Urinary bladder (tissue), 4 donors: ENCODE results near the gene FUBP3. TPM values are rescaled to one million over a fixed set of nuclear protein-coding genes. Genes with fewer than 3 reads are reported as not detected.

Source experiments
- DNase-seq: peaks from one replicate; pipeline ENCODE4 v3.0.0-alpha.2; 2015; ENCODE audit errors: extremely low spot score
- H3K27ac ChIP-seq: one replicate; pipeline ENCODE4 v1.5.1; 2013; ENCODE audit warnings: low read depth, mild to moderate bottlenecking, moderate library complexity
- H3K36me3 ChIP-seq: one replicate; pipeline ENCODE4 v1.6.1; 2013; ENCODE audit warnings: mild to moderate bottlenecking, moderate library complexity; ENCODE audit not compliant: insufficient read depth
- H3K4me1 ChIP-seq: one replicate; pipeline ENCODE4 v1.6.1; 2013; ENCODE audit warnings: mild to moderate bottlenecking, moderate library complexity; ENCODE audit not compliant: insufficient read depth
- H3K4me3 ChIP-seq: one replicate; pipeline ENCODE4 v1.5.1; 2013; ENCODE audit warnings: low read depth, low read length
- WGBS: extraction: QIAGEN DNeasy Blood & Tissue Kit; methylation state at CpG from one replicate; pipeline ENCODE4 v1.1.7; 2013; 5-methylcytosine and 5-hydroxymethylcytosine counted together
- polyA plus RNA-seq: library from polyadenylated mRNA; stranded (reverse); fragments of 200-250 nt; gene quantifications from one replicate; pipeline ENCODE4 v1.2.3, GENCODE V29; 2013
- total RNA-seq: library from RNA; depleted of rRNA; stranded (reverse); fragments of >200 nt; gene quantifications from one replicate; pipeline ENCODE4 v1.2.3, GENCODE V29; 2014
- donor health status: healthy with polysubstance abuse.
- donor health status: healthy.

FUBP3 gene
- total and polyA plus RNA-seq, 2 donors: 36.5 to 39.5 TPM

- Histone ChIP-seq H3K4me3 (no peak overlapping the region), H3K27ac (no peak overlapping the region), H3K36me3 (no peaks in the 10 kb centered on the region), H3K4me1 (no peaks in the 10 kb centered on the region)
- DNase-seq: no peak
- WGBS: 79% methylated on average over 8 of the region's 8 CpGs
These were observed 27.7 kb downstream of the FUBP3 start for GRCh38 chr9:130606887-130607600.

GRCh38 chr9:130607640-130608420 lies 28.5 kb downstream of the FUBP3 start:
- DNase-seq: no peak
- Histone ChIP-seq H3K36me3 (peaks cover 3% of the 10 kb centered on the region), H3K27ac (no peak overlapping the region), H3K4me3 (no peak overlapping the region), H3K4me1 (no peaks in the 10 kb centered on the region)
- WGBS: 72% methylated on average over 10 of the region's 10 CpGs

GRCh38 chr9:130608554-130609134 lies 29.3 kb downstream of the FUBP3 start:
- Histone ChIP-seq H3K4me1 (no peaks in the 10 kb centered on the region), H3K27ac (no peak overlapping the region), H3K4me3 (no peak overlapping the region), H3K36me3 (peaks cover 5% of the 10 kb centered on the region)
- no peak for DNase-seq
- 73% methylated on average over 6 of the region's 6 CpGs for WGBS

- no peaks in the 10 kb centered on the region for H3K4me1 ChIP-seq
- WGBS: 84% methylated on average over 9 of the region's 9 CpGs
These were observed 29.8 kb downstream of the FUBP3 start for GRCh38 chr9:130609163-130609562.

GRCh38 chr9:130610862-130611707 lies 31.7 kb downstream of the FUBP3 start:
- no peak overlapping the region for H3K27ac ChIP-seq
- H3K4me1 ChIP-seq: no peaks in the 10 kb centered on the region
- no peak for DNase-seq
- H3K4me3 ChIP-seq: no peak overlapping the region
- peaks cover 5% of the 10 kb centered on the region for H3K36me3 ChIP-seq
- WGBS: 58% methylated on average over 8 of the region's 8 CpGs

More at GRCh38 chr9:130609163-130609562, 29.8 kb downstream of the FUBP3 start:
- no peak overlapping the region for H3K4me3 ChIP-seq
- DNase-seq: no peak
- no peak overlapping the region for H3K27ac ChIP-seq
- H3K36me3 ChIP-seq: peaks cover 5% of the 10 kb centered on the region

GRCh38 chr9:130616451-130616850 lies 37.1 kb downstream of the FUBP3 start:
- H3K27ac ChIP-seq: no peak overlapping the region
- DNase-seq: no peak
- no peaks in the 10 kb centered on the region for H3K4me1 ChIP-seq
- peaks cover 9% of the 10 kb centered on the region for H3K36me3 ChIP-seq
- 90% methylated on average over 10 of the region's 10 CpGs for WGBS
- H3K4me3 ChIP-seq: no peak overlapping the region

GRCh38 chr9:130623466-130623865 lies 44.1 kb downstream of the FUBP3 start:
- Histone ChIP-seq H3K4me3 (no peak overlapping the region), H3K27ac (no peak overlapping the region), H3K4me1 (no peaks in the 10 kb centered on the region), H3K36me3 (peaks cover 2% of the 10 kb centered on the region)
- WGBS: 92% methylated on average over 10 of the region's 10 CpGs
- no peak for DNase-seq

- H3K36me3 ChIP-seq: peaks cover 2% of the 10 kb centered on the region
- 89% methylated on average over 4 of the region's 4 CpGs for WGBS
- no peaks in the 10 kb centered on the region for H3K4me1 ChIP-seq
- no peak overlapping the region for H3K27ac ChIP-seq
- H3K4me3 ChIP-seq: no peak overlapping the region
- no peak for DNase-seq
These were observed 44.8 kb downstream of the FUBP3 start for GRCh38 chr9:130624154-130624553.

GRCh38 chr9:130626249-130626996 lies 47.0 kb downstream of the FUBP3 start:
- Histone ChIP-seq H3K4me1 (no peaks in the 10 kb centered on the region), H3K4me3 (no peak overlapping the region), H3K36me3 (peaks cover 4% of the 10 kb centered on the region), H3K27ac (no peak overlapping the region)
- 75% methylated on average over 21 of the region's 21 CpGs for WGBS
- no peak for DNase-seq

- no peak for DNase-seq
- no peak overlapping the region for H3K27ac ChIP-seq
- H3K4me3 ChIP-seq: no peak overlapping the region
- WGBS: 80% methylated on average over 10 of the region's 10 CpGs
- H3K4me1 ChIP-seq: no peaks in the 10 kb centered on the region
- H3K36me3 ChIP-seq: peaks cover 4% of the 10 kb centered on the region
These were observed 47.7 kb downstream of the FUBP3 start for GRCh38 chr9:130627051-130627450.

GRCh38 chr9:130627896-130628792 lies 48.8 kb downstream of the FUBP3 start:
- Histone ChIP-seq H3K27ac (no peak overlapping the region), H3K4me1 (no peaks in the 10 kb centered on the region), H3K36me3 (peaks cover 6% of the 10 kb centered on the region), H3K4me3 (no peak overlapping the region)
- 78% methylated on average over 23 of the region's 23 CpGs for WGBS
- no peak for DNase-seq

- Histone ChIP-seq H3K27ac (no peak overlapping the region), H3K4me1 (no peaks in the 10 kb centered on the region), H3K36me3 (peaks cover 6% of the 10 kb centered on the region), H3K4me3 (no peak overlapping the region)
- DNase-seq: no peak
- 84% methylated on average over 13 of the region's 13 CpGs for WGBS
These were observed 50.2 kb downstream of the FUBP3 start for GRCh38 chr9:130629443-130630070.
